HG03025 (cell line): Measurements from ENCODE around the gene PRKACA.
"Not testable (repeated sequence)": the region's sequence is repeated elsewhere in the genome, so short reads cannot be mapped to it uniquely, and the experiment has no call there.

ENCODE experiments used
- ATAC-seq: cut with Tn5 transposase; IDR thresholded peaks from one replicate; pipeline ENCODE4 v1.9.1; 2021; ENCODE audit warnings: mild to moderate bottlenecking, moderate library complexity; ENCODE audit not compliant: unreplicated experiment, low FRiP score

Gene PRKACA

GRCh38 chr19:14148751-14149410 lies 31.3 kb upstream of the PRKACA start:
- ATAC-seq: no peak

- ATAC-seq: no peak
These were observed 30.4 kb upstream of the PRKACA start for GRCh38 chr19:14147797-14148605.

GRCh38 chr19:14146789-14147216 lies 29.2 kb upstream of the PRKACA start:
- ATAC-seq: no peak

GRCh38 chr19:14146169-14146568 lies 28.6 kb upstream of the PRKACA start:
- ATAC-seq: not testable (repeated sequence)

GRCh38 chr19:14145381-14145780 lies 27.8 kb upstream of the PRKACA start:
- ATAC-seq: no peak

- ATAC-seq: no peak
These were observed 25.0 kb upstream of the PRKACA start for GRCh38 chr19:14142262-14143190.

GRCh38 chr19:14141041-14141440 lies 23.5 kb upstream of the PRKACA start:
- ATAC-seq: no peak

- no peak for ATAC-seq
These were observed 22.4 kb upstream of the PRKACA start for GRCh38 chr19:14139944-14140343.

- no peak for ATAC-seq
These were observed 21.2 kb upstream of the PRKACA start for GRCh38 chr19:14138576-14139265.

GRCh38 chr19:14136509-14137281 lies 19.1 kb upstream of the PRKACA start, which contains the start of gene ASF1B:
TSS of gene ASF1B (minus strand) at chr19:14136589. CDS start at chr19:14136456, 133 bp downstream.
- peak; percentile 77 for ATAC-seq

GRCh38 chr19:14135985-14136508 lies 18.5 kb upstream of the PRKACA start:
- ATAC-seq: no peak

GRCh38 chr19:14135355-14135754 lies 17.8 kb upstream of the PRKACA start:
- ATAC-seq: no peak

- no peak for ATAC-seq
These were observed 10.5 kb upstream of the PRKACA start for GRCh38 chr19:14127929-14128509.

- ATAC-seq: no peak
These were observed 9.6 kb upstream of the PRKACA start for GRCh38 chr19:14127176-14127575.

- ATAC-seq: no peak
These were observed 5.4 kb upstream of the PRKACA start for GRCh38 chr19:14122924-14123323.

GRCh38 chr19:14120497-14120780 lies 2.9 kb upstream of the PRKACA start:
- ATAC-seq: no peak

GRCh38 chr19:14119644-14120496 lies 2.3 kb upstream of the PRKACA start:
- no peak for ATAC-seq

- ATAC-seq: no peak
These were observed 1.6 kb upstream of the PRKACA start for GRCh38 chr19:14119146-14119545.
